K562 (cell line): ENCODE data around the gene ERP44. TPM values are rescaled to one million over a fixed set of nuclear protein-coding genes. Genes with fewer than 3 reads are reported as not detected.

Experiments used
- ATAC-seq: fragments of 200-7000 bp; cut with Tn5 transposase; 3 replicates; pipeline ENCODE4 v1.9.1; 2020; ENCODE audit warnings: moderate library complexity
- BruUV-seq: library from RNA; stranded (reverse); fragments of 400-500 nt; replicated peaks from 2 replicates; lab custom pipeline; 2021; lab: Mats Ljungman, UMichigan
- CTCF ChIA-PET: fragments of 300-600 bp; formaldehyde crosslinking; extraction: SDS; loops from one replicate; lab custom pipeline; 2021; ENCODE audit warnings: low intra/inter-chr PET ratio; lab: Yijun Ruan, JAX
- POLR2A ChIA-PET: fragments of 300-600, 350-650 bp; sonication (Branson Sonifier 250); formaldehyde crosslinking; extraction: SDS; loops from one replicate; lab custom pipeline; 2021; ENCODE audit warnings: antibody characterized with exemption, inconsistent platforms; lab: Yijun Ruan, JAX
- DNase-seq, 4 experiments: peaks; one replicate each; pipeline versions ENCODE4 v3.0.0 to v3.0.0-alpha.2; 2011 to 2018; ENCODE audit warnings: low spot score in 3 of 4, mixed read lengths in 3 of 4; ENCODE audit errors: extremely low read depth in 1 of 4
- FAIRE-seq: peaks from 2 replicates; lab custom pipeline; 2011; peaks lifted over from hg19 to GRCh38; lab: Jason Lieb, UNC
- H2AFZ ChIP-seq: 2 replicates; pipeline ENCODE4 v1.6.0; 2011; ENCODE audit warnings: low read depth, low read length, control low read depth, inconsistent platforms
- H3K27ac ChIP-seq: fragments of 200-600 bp; 3 replicates; pipeline ENCODE4 v1.8.0; 2011; ENCODE audit warnings: low read depth, mild to moderate bottlenecking, control low read depth, inconsistent platforms, low read length, moderate library complexity, mixed read lengths; ENCODE audit errors: extremely low read depth
- H3K27me3 ChIP-seq, 2 experiments: fragments of 300-600 bp in 1 of 2; 2 replicates in 1 of 2; 3 replicates in 1 of 2; pipeline versions ENCODE4 v1.6.0 to v1.8.0; 2011; ENCODE audit warnings: inconsistent platforms in 2 of 2, low read length in 2 of 2, mild to moderate bottlenecking in 1 of 2, mixed read lengths in 1 of 2, moderate library complexity in 1 of 2; ENCODE audit not compliant: control insufficient read depth in 2 of 2, insufficient read depth in 2 of 2
- H3K36me3 ChIP-seq: fragments of 300-600 bp; 3 replicates; pipeline ENCODE4 v1.8.0; 2011; ENCODE audit warnings: mild to moderate bottlenecking, low read length, inconsistent platforms; ENCODE audit not compliant: control insufficient read depth, insufficient read depth
- H3K4me1 ChIP-seq, 2 experiments: fragments of 200-600 bp in 1 of 2; replicated peaks in 1 of 2; 2 replicates in 1 of 2; 3 replicates in 1 of 2; pipeline versions ENCODE4 v1.5.1 to v1.8.0; 2011; ENCODE audit warnings: inconsistent platforms in 2 of 2, low read length in 2 of 2, mild to moderate bottlenecking in 1 of 2, mixed read lengths in 1 of 2, moderate library complexity in 1 of 2; ENCODE audit not compliant: control insufficient read depth in 2 of 2, insufficient read depth in 2 of 2
- H3K4me2 ChIP-seq: 2 replicates; pipeline ENCODE4 v1.6.1; 2011; ENCODE audit warnings: low read length, control low read depth, inconsistent platforms, mixed read lengths; ENCODE audit not compliant: insufficient read depth
- H3K4me3 ChIP-seq: fragments of 200-600 bp; sonication (generic), shearing (Covaris generic); 2 replicates; pipeline ENCODE4 v1.5.1; 2016; ENCODE audit warnings: control low read depth, inconsistent platforms
- H3K79me2 ChIP-seq: fragments of 200-600 bp; 3 replicates; pipeline ENCODE4 v1.8.0; 2011; ENCODE audit warnings: low read length, inconsistent platforms; ENCODE audit not compliant: control insufficient read depth, insufficient read depth
- H3K9ac ChIP-seq, 2 experiments: 2 replicates each; pipeline versions ENCODE4 v1.6.0 to v1.6.1; 2011; ENCODE audit warnings: low read depth in 2 of 2, low read length in 2 of 2, control low read depth in 1 of 2, inconsistent platforms in 1 of 2, mild to moderate bottlenecking in 1 of 2, mixed read lengths in 1 of 2; ENCODE audit not compliant: insufficient read depth in 1 of 2
- H3K9me1 ChIP-seq: one replicate; pipeline ENCODE4 v1.6.0; 2011; ENCODE audit warnings: inconsistent platforms, mild to moderate bottlenecking, low read length, moderate library complexity; ENCODE audit not compliant: control insufficient read depth, insufficient read depth
- H3K9me3 ChIP-seq: replicated peaks from 2 replicates; pipeline ENCODE4 v1.5.1; 2011; ENCODE audit warnings: low read depth, low read length, inconsistent platforms; ENCODE audit not compliant: control insufficient read depth, insufficient read depth
- H4K20me1 ChIP-seq: replicated peaks from 2 replicates; pipeline ENCODE4 v1.6.1; 2011; ENCODE audit warnings: low read length, inconsistent platforms, mixed read lengths; ENCODE audit not compliant: control insufficient read depth, insufficient read depth
- BRCA1 ChIP-seq, 2 experiments: fragments of 450-650 bp in 1 of 2; sonication (generic) in 1 of 2; formaldehyde crosslinking in 1 of 2; IDR thresholded peaks; 2 replicates each; pipeline versions ENCODE4 v1.5.0 to v1.6.1; 2017 to 2020; ENCODE audit warnings: mild to moderate bottlenecking in 1 of 2, missing genetic modification reagents in 1 of 2
- FUS ChIP-seq: fragments of 200-400 bp; formaldehyde crosslinking; optimal IDR thresholded peaks from 2 replicates; pipeline ENCODE3; 2017; ENCODE audit warnings: low read depth, low read length
- HMG20A ChIP-seq: fragments of 450-650 bp; formaldehyde crosslinking; conservative IDR thresholded peaks from 2 replicates; pipeline ENCODE4 v1.4.0; 2020; ENCODE audit warnings: mild to moderate bottlenecking, mixed read lengths
- MYC ChIP-seq, 2 experiments: fragments of 250-450 bp in 1 of 2; sonication (Bioruptor Pico) in 1 of 2; IDR thresholded peaks; 2 replicates each; pipeline versions ENCODE4 v1.5.1 to v1.6.1; 2012 to 2021; ENCODE audit warnings: low read depth in 2 of 2, borderline replicate concordance in 1 of 2, improper control_type of control experiment in 1 of 2, low read length in 1 of 2, mild to moderate bottlenecking in 1 of 2, moderate library complexity in 1 of 2
- NEUROD1 ChIP-seq: fragments of 150-350 bp; IDR thresholded peaks from 2 replicates; pipeline ENCODE4 v1.6.1; 2014; ENCODE audit warnings: borderline replicate concordance, low read length, low read depth; ENCODE audit not compliant: partially characterized antibody
- NR2F6 ChIP-seq: fragments of 450-650 bp; formaldehyde crosslinking; IDR thresholded peaks from 2 replicates; pipeline ENCODE4 v1.4.0; 2020; ENCODE audit warnings: mild to moderate bottlenecking
- SLC30A9 ChIP-seq: fragments of 250-450 bp; sonication (Bioruptor Pico); IDR thresholded peaks from 2 replicates; pipeline ENCODE4 v1.8.0; 2022; ENCODE audit warnings: mild to moderate bottlenecking, moderate library complexity
- TEAD1 ChIP-seq, 2 experiments: fragments of 450-650 bp in 1 of 2; sonication (generic) in 1 of 2; formaldehyde crosslinking; IDR thresholded peaks; 2 replicates each; pipeline versions ENCODE4 v1.4.0 to v1.8.0; 2020 to 2022; ENCODE audit warnings: mild to moderate bottlenecking in 2 of 2, missing genetic modification reagents in 1 of 2
- ZBTB17 ChIP-seq: fragments of 450-650 bp; formaldehyde crosslinking; IDR thresholded peaks from 2 replicates; pipeline ENCODE4 v1.4.0; 2020; ENCODE audit warnings: mild to moderate bottlenecking
- ZSCAN29 ChIP-seq: fragments of 450-650 bp; IDR thresholded peaks from 2 replicates; pipeline ENCODE4 v1.6.1; 2017
- WGBS: fragments of 100-300 bp; shearing (Covaris generic); methylation state at CpG from one replicate; pipeline ENCODE4 v1.1.6; 2016; ENCODE audit warnings: low coverage, mixed read lengths; ENCODE audit not compliant: insufficient coverage; ENCODE audit errors: missing lambda C conversion rate; 5-methylcytosine and 5-hydroxymethylcytosine counted together
- in situ Hi-C: fragments of 300-500 bp; cut with MboI; formaldehyde crosslinking; loops from 4 replicates; pipeline ENCODE4 v1.15.0; 2018; ENCODE audit warnings: inconsistent platforms, mixed read lengths
- intact Hi-C: fragments of 100-400 bp; cut with micrococcal nuclease; formaldehyde crosslinking; loops from 2 replicates; pipeline ENCODE4 v1.14.2; 2022
- polyA plus RNA-seq, 8 experiments: library from polyadenylated mRNA; depleted of rRNA in 4 of 8; stranded (reverse) in 5 of 8; unstranded in 3 of 8; fragments of >200 nt; fragmentation: Nextera tagmentation in 2 of 8; fragmentation: Illumina TruSeq in 1 of 8; extraction: Ambion mirVana in 2 of 8; extraction: Trizol in 1 of 8; gene quantifications; 2 replicates each; pipeline versions ENCODE4 v1.2.1 to v1.2.3, GENCODE V29; 2011 to 2014; ENCODE audit warnings: inconsistent platforms in 1 of 8, missing spikeins in 1 of 8
- total RNA-seq, 7 experiments: library from RNA; depleted of rRNA in 6 of 7; stranded (reverse); fragments of >200 nt in 6 of 7; fragmentation: Illumina TruSeq in 2 of 7; extraction: Trizol in 2 of 7; gene quantifications; 2 replicates each; pipeline versions ENCODE4 v1.2.1 to v1.2.3, GENCODE V29; 2011 to 2021; ENCODE audit warnings: low replicate concordance in 1 of 7
- TF ChIP-seq, protein P1 (sequence below), 2 experiments: fragments of 450-650 bp; IDR thresholded peaks; 2 replicates each; pipeline ENCODE4 v1.6.1; 2016; ENCODE audit warnings: mild to moderate bottlenecking in 2 of 2, borderline replicate concordance in 1 of 2, low read depth in 1 of 2, moderate library complexity in 1 of 2
- TF ChIP-seq, protein P2 (sequence below): fragments of 450-650 bp; IDR thresholded peaks from 2 replicates; pipeline ENCODE4 v1.6.1; 2016; ENCODE audit warnings: borderline replicate concordance

ERP44 gene
- total and polyA plus RNA-seq, 9 of the 15 experiments (the other 6 are each of a cell fraction or from before 2014, with no cell fraction given), result 9.2 to 23.4 (median 13.6) TPM

DNA sequence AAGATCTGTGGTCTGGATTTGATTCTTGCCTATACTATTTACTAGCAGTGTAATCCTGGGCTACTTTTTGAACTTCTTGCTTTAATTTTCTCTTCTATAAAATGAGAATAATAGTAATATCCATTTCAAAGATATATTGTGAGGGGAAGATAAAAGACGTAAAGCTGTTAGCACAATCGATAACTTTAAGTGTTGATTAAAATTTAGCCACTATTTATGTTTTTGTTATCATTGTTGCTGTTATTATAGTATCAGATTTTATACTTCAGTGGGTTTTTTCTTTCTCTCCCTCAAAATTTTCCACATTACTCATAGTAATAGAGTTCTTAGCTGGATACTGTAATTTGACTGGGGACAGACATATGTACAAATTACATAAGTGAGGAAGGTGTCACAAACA, 150.3 kb downstream of the ERP44 start:
- in situ Hi-C loops (no loop called here), intact Hi-C loops (no loop called here)
- no TSS peak for BruUV-seq
- Histone ChIP-seq H3K9ac (no peak overlapping the region), H3K9me3 (no peaks in the 10 kb centered on the region), H3K9me1 (no peaks in the 10 kb centered on the region), H4K20me1 (no peaks in the 10 kb centered on the region), H3K27ac (no peak overlapping the region), H3K36me3 (peaks cover 16% of the 10 kb centered on the region), H3K4me3 (no peak overlapping the region), H3K27me3 (no peaks in the 10 kb centered on the region), H3K4me1 (no peaks in the 10 kb centered on the region), H2AFZ (no peak overlapping the region), H3K79me2 (no peaks in the 10 kb centered on the region), H3K4me2 (no peak overlapping the region)
- no peak for ATAC-seq
- ChIA-PET POLR2A (no interaction called here), CTCF (no interaction called here)
- WGBS, result 91% methylated on average over 2 of the region's 2 CpGs
- FAIRE-seq, result peak; percentile 23
- DNase-seq, result no peak
- no peak for TF ChIP-seq NEUROD1
- TF ChIP-seq BRCA1 (IDR thresholded peaks at IDR 0.05), result no peak
- TF ChIP-seq BRCA1 (CRISPR knock-in tag; IDR thresholded peaks at IDR 0.05), result no peak
- no peak for TF ChIP-seq ZBTB17
- TF ChIP-seq, protein P1, sequence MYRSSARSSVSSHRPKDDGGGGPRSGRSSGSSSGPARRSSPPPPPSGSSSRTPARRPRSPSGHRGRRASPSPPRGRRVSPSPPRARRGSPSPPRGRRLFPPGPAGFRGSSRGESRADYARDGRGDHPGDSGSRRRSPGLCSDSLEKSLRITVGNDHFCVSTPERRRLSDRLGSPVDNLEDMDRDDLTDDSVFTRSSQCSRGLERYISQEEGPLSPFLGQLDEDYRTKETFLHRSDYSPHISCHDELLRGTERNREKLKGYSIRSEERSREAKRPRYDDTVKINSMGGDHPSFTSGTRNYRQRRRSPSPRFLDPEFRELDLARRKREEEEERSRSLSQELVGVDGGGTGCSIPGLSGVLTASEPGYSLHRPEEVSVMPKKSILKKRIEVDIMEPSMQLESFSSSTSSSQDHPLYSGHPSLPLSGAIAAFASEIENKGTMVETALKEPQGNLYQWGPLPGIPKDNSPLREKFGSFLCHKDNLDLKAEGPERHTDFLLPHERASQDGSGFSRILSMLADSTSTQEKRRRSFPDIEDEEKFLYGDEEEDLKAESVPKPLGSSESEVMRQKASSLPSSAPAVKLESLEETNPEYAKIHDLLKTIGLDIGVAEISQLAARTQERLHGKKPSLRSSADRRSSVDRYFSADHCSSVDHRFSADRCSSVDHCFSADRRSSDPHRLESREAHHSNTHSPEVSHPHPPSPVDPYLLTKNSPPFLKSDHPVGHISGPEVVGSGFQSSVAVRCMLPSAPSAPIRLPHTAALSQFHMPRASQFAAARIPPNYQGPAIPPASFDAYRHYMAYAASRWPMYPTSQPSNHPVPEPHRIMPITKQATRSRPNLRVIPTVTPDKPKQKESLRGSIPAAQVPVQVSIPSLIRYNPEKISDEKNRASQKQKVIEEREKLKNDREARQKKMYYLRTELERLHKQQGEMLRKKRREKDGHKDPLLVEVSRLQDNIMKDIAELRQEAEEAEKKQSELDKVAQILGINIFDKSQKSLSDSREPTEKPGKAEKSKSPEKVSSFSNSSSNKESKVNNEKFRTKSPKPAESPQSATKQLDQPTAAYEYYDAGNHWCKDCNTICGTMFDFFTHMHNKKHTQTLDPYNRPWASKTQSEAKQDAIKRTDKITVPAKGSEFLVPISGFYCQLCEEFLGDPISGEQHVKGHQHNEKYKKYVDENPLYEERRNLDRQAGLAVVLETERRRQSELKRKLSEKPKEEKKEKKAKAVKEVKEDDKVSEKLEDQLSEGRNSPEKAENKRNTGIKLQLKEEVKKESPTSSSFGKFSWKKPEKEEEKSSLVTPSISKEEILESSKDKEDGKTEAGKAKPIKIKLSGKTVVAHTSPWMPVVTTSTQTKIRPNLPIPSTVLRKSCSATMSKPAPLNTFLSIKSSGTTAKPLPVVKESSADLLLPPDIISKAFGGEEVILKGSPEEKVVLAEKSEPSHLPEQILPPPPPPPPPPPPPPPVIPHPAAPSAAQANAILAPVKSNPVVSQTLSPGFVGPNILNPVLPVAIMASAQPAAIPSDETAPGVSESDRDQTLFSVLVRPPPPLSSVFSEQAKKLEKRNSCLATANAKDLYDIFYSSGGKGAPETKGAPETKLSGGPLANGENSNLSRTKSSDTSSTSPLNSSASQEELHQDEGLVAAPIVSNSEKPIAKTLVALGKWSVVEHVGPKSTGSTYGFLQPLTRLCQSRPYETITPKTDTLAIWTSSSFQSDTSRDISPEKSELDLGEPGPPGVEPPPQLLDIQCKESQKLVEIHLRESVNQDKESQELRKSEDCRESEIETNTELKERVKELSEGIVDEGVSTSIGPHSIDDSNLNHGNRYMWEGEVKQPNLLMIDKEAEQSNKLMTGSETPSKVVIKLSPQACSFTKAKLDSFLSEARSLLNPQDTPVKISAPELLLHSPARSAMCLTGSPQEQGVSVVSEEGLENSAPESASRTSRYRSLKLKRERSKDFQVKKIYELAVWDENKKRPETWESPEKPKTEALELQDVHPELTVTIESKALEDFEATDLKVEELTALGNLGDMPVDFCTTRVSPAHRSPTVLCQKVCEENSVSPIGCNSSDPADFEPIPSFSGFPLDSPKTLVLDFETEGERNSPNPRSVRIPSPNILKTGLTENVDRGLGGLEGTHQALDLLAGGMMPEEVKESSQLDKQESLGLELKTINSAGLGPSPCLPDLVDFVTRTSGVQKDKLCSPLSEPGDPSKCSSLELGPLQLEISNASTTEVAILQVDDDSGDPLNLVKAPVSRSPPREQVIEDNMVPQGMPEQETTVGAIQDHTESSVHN (IDR thresholded peaks at IDR 0.05; ENCODE audit: borderline replicate concordance in 1 of 2, low read depth in 1 of 2), result no peak
- TF ChIP-seq NR2F6 (CRISPR knock-in tag), result no peak
- TF ChIP-seq ZSCAN29, result no peak
- no peak for TF ChIP-seq MYC (IDR thresholded peaks at IDR 0.05; ENCODE audit: low read depth, low read length)
- TF ChIP-seq MYC (CRISPR knock-in tag; IDR thresholded peaks at IDR 0.05; ENCODE audit: borderline replicate concordance, low read depth), result no peak
- TF ChIP-seq FUS, result no peak
- TF ChIP-seq, protein P2, sequence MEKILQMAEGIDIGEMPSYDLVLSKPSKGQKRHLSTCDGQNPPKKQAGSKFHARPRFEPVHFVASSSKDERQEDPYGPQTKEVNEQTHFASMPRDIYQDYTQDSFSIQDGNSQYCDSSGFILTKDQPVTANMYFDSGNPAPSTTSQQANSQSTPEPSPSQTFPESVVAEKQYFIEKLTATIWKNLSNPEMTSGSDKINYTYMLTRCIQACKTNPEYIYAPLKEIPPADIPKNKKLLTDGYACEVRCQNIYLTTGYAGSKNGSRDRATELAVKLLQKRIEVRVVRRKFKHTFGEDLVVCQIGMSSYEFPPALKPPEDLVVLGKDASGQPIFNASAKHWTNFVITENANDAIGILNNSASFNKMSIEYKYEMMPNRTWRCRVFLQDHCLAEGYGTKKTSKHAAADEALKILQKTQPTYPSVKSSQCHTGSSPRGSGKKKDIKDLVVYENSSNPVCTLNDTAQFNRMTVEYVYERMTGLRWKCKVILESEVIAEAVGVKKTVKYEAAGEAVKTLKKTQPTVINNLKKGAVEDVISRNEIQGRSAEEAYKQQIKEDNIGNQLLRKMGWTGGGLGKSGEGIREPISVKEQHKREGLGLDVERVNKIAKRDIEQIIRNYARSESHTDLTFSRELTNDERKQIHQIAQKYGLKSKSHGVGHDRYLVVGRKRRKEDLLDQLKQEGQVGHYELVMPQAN, result no peak
- TF ChIP-seq SLC30A9 (CRISPR knock-in tag), result no peak
- TF ChIP-seq HMG20A (CRISPR knock-in tag), result no peak
- TF ChIP-seq TEAD1 (CRISPR knock-in tag; IDR thresholded peaks at IDR 0.05), result no peak
